MM.1S (cell line): ENCODE data around the gene MT1B.

Source experiments
- DNase-seq: peaks from one replicate; pipeline ENCODE4 v3.0.0-alpha.2; 2015
- H2AFZ ChIP-seq: fragments of 300-600 bp; sonication (generic); 2 replicates; pipeline ENCODE4 v1.6.0; 2016; ENCODE audit warnings: antibody characterized with exemption, low read length
- H3F3A ChIP-seq: fragments of 300-600 bp; sonication (generic); 2 replicates; pipeline ENCODE4 v1.6.1; 2016; ENCODE audit warnings: mild to moderate bottlenecking, antibody characterized with exemption, low read length, moderate library complexity, mixed read lengths; ENCODE audit not compliant: insufficient read depth
- H3K27ac ChIP-seq: fragments of 300-600 bp; sonication (generic); 2 replicates; pipeline ENCODE4 v1.5.1; 2016; ENCODE audit warnings: mild to moderate bottlenecking, low read length
- H3K27me3 ChIP-seq: fragments of 300-600 bp; sonication (generic); replicated peaks from 2 replicates; pipeline ENCODE4 v1.6.0; 2016; ENCODE audit warnings: low read length; ENCODE audit not compliant: insufficient read depth
- H3K36me3 ChIP-seq: fragments of 300-600 bp; sonication (generic); replicated peaks from 2 replicates; pipeline ENCODE4 v1.6.1; 2016; ENCODE audit warnings: mild to moderate bottlenecking, low read length, mixed read lengths; ENCODE audit not compliant: insufficient read depth
- H3K4me1 ChIP-seq: fragments of 300-600 bp; sonication (generic); 2 replicates; pipeline ENCODE4 v1.6.1; 2016; ENCODE audit warnings: low read length, mixed read lengths
- H3K4me2 ChIP-seq: fragments of 300-600 bp; sonication (generic); 2 replicates; pipeline ENCODE4 v1.6.0; 2016; ENCODE audit warnings: low read depth, low read length
- H3K4me3 ChIP-seq: fragments of 300-600 bp; sonication (generic); 2 replicates; pipeline ENCODE4 v1.5.1; 2016; ENCODE audit warnings: low read length, mixed read lengths
- H3K79me2 ChIP-seq: fragments of 300-600 bp; sonication (generic); 2 replicates; pipeline ENCODE4 v1.6.1; 2016; ENCODE audit warnings: mixed run types, low read length, mixed read lengths
- H3K9ac ChIP-seq: fragments of 300-600 bp; sonication (generic); 2 replicates; pipeline ENCODE4 v1.6.1; 2016; ENCODE audit warnings: low read length, mixed read lengths
- H3K9me2 ChIP-seq: fragments of 300-600 bp; sonication (generic); replicated peaks from 2 replicates; pipeline ENCODE4 v1.6.1; 2016; ENCODE audit warnings: mild to moderate bottlenecking, low read length, mixed read lengths; ENCODE audit not compliant: insufficient read depth
- H3K9me3 ChIP-seq: fragments of 300-600 bp; sonication (generic); replicated peaks from 2 replicates; pipeline ENCODE4 v1.6.1; 2016; ENCODE audit warnings: mild to moderate bottlenecking, low read length, mixed read lengths; ENCODE audit not compliant: insufficient read depth
- H4K20me1 ChIP-seq: fragments of 300-600 bp; sonication (generic); 2 replicates; pipeline ENCODE4 v1.6.1; 2016; ENCODE audit warnings: mild to moderate bottlenecking, low read length, moderate library complexity, mixed read lengths; ENCODE audit not compliant: insufficient read depth
- CTCF ChIP-seq: fragments of 300-600 bp; sonication (generic); IDR thresholded peaks from 2 replicates; pipeline ENCODE4 v1.5.1; 2016; ENCODE audit warnings: antibody characterized with exemption, low read length, mixed read lengths
- EZH2 ChIP-seq: fragments of 300-600 bp; sonication (generic); optimal IDR thresholded peaks from 2 replicates; pipeline ENCODE3; 2017; ENCODE audit warnings: low read depth, mild to moderate bottlenecking, antibody characterized with exemption, low read length, mixed read lengths
- EZH2phosphoT487 ChIP-seq: fragments of 300-600 bp; sonication (generic); IDR thresholded peaks from 2 replicates; pipeline ENCODE4 v1.6.1; 2018; ENCODE audit warnings: antibody characterized with exemption, low read length

Gene MT1B

GRCh38 chr16:56645311-56645710 lies 6.4 kb upstream of the MT1B start:
- Histone ChIP-seq H3K4me2 (no peak overlapping the region), H3F3A (no peaks in the 10 kb centered on the region), H3K4me1 (no peaks in the 10 kb centered on the region), H3K27ac (no peak overlapping the region), H3K79me2 (no peaks in the 10 kb centered on the region), H3K9ac (no peak overlapping the region), H3K9me2 (no peaks in the 10 kb centered on the region), H4K20me1 (no peaks in the 10 kb centered on the region), H3K9me3 (no peaks in the 10 kb centered on the region), H2AFZ (no peak overlapping the region), H3K4me3 (no peak overlapping the region), H3K27me3 (peaks cover 38% of the 10 kb centered on the region), H3K36me3 (no peaks in the 10 kb centered on the region)
- TF ChIP-seq CTCF (no peak), EZH2phosphoT487 (no peak), EZH2 (no peak)
- DNase-seq = no peak

GRCh38 chr16:56645838-56646237 lies 5.8 kb upstream of the MT1B start:
- Histone ChIP-seq H3K9ac (no peak overlapping the region), H3K9me2 (no peaks in the 10 kb centered on the region), H4K20me1 (no peaks in the 10 kb centered on the region), H3F3A (no peaks in the 10 kb centered on the region), H3K4me3 (no peak overlapping the region), H3K4me2 (no peak overlapping the region), H3K27me3 (peaks cover 35% of the 10 kb centered on the region), H3K4me1 (no peaks in the 10 kb centered on the region), H3K36me3 (no peaks in the 10 kb centered on the region), H3K9me3 (no peaks in the 10 kb centered on the region), H3K79me2 (no peaks in the 10 kb centered on the region), H2AFZ (no peak overlapping the region), H3K27ac (no peak overlapping the region)
- no peak for TF ChIP-seq EZH2
- no peak for DNase-seq

GRCh38 chr16:56647641-56648431 lies 3.9 kb upstream of the MT1B start:
- Histone ChIP-seq H3K9me2 (no peaks in the 10 kb centered on the region), H3F3A (no peaks in the 10 kb centered on the region), H3K27me3 (peaks cover 53% of the 10 kb centered on the region), H3K79me2 (no peaks in the 10 kb centered on the region), H3K4me1 (no peaks in the 10 kb centered on the region), H2AFZ (no peak overlapping the region), H3K4me3 (no peak overlapping the region), H3K27ac (no peak overlapping the region), H3K9ac (no peak overlapping the region), H3K4me2 (no peak overlapping the region), H3K36me3 (no peaks in the 10 kb centered on the region), H3K9me3 (no peaks in the 10 kb centered on the region), H4K20me1 (no peaks in the 10 kb centered on the region)
- no peak for TF ChIP-seq EZH2phosphoT487
- TF ChIP-seq CTCF = no peak
- TF ChIP-seq EZH2 = no peak
- no peak for DNase-seq

GRCh38 chr16:56649271-56649670 lies 2.4 kb upstream of the MT1B start:
- H3K9ac ChIP-seq = no peak overlapping the region
- H3K27me3 ChIP-seq = peaks cover 54% of the 10 kb centered on the region
- no peaks in the 10 kb centered on the region for H3K4me1 ChIP-seq
- no peak overlapping the region for H3K4me2 ChIP-seq
- H3K4me3 ChIP-seq = no peak overlapping the region
- no peaks in the 10 kb centered on the region for H3K36me3 ChIP-seq
- DNase-seq = no peak
- no peaks in the 10 kb centered on the region for H3K79me2 ChIP-seq
- no peaks in the 10 kb centered on the region for H3K9me3 ChIP-seq
- no peak for TF ChIP-seq CTCF
- no peak for TF ChIP-seq EZH2phosphoT487
- TF ChIP-seq EZH2 = no peak
- H4K20me1 ChIP-seq = no peaks in the 10 kb centered on the region
- no peak overlapping the region for H3K27ac ChIP-seq
- no peak overlapping the region for H2AFZ ChIP-seq
- H3K9me2 ChIP-seq = no peaks in the 10 kb centered on the region
- no peaks in the 10 kb centered on the region for H3F3A ChIP-seq
